ENCODE data around the gene SURF1.

Gene SURF1

DNA sequence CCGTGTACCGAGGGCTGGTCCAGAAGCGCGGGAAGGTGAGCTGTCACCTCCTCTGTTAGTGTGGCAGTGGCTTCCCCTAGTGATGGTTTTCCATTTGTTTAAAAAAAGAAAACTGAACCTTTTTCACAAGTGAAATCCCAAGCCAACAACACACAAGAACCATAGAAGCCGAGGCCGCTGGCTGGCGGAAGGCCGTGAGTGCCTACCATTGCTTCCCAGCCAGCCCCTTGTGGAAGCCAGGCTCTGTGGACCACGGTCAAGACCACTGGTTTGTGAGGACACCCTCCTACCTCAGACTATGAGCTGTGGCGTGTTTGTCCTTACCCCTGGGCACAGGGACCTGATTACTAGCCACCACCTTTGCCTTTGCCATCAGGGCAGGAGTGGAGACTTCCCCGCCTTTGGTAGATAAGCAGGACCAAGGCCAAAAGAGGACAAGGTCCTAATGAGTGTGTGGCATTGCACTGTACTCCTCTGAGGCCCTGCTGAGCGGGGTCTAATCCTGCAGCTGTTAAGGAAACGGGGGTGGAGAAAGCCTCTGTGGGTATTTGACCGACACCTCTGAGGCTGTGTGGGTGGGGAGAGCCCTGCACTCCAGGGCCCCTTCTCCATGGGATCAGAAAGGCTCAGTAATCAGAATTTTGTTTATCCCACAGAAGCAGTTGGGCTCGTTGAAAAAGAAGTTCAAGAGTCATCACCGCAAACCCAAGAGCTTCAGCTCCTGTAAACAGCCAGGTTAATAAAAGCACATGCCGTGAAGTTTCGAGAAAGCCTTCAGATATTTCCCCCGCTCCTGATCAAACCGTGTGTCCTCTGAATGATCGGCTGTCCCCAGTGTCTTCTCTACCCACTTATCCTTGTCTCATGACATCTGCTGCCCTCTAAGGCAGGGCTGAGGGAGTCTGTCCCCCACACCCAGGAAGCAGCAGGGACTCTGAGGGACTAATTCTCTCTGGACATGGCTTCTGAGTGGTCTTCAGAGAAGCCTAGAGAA is 4.4 kb upstream of the SURF1 start:
- no peak for DNase-seq

DNA sequence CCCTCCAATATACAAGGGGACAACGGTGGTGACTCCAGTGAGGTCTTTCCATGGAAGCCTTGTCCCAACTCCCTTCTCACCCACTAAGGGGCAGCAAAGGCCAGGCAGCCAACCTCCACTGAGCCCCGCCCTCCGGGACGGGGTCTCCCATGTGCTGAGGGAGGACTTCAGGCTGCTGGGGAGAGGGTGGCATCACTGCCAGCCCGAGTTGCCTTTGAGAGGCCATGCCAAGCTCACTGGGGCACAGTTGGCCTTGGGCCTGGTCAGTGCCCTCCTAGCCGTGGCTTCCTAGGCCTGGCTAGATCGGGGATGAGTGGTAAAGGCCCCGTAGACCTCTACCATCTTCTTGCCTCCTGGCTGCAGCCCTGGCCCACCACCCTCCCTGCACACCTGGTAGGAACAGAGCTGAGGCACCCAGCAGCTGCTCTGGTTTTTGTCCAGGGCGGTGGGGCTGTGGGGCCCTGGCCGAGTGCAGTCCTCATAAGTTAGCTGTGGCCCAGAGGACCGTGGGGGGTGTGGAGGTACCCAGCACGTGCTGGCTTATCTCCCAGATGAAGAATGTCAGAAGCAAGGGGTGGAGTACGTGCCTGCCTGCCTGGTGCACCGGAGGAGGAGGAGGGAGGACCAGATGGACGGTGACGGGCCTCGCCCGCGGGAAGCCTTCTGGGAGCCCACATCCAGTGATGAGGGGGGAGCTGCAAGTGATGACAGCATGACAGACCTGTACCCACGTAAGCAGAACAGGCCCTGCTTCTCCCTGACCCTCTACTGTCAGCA is 3.3 kb upstream of the SURF1 start:
- peak; percentile 37 for DNase-seq

DNA sequence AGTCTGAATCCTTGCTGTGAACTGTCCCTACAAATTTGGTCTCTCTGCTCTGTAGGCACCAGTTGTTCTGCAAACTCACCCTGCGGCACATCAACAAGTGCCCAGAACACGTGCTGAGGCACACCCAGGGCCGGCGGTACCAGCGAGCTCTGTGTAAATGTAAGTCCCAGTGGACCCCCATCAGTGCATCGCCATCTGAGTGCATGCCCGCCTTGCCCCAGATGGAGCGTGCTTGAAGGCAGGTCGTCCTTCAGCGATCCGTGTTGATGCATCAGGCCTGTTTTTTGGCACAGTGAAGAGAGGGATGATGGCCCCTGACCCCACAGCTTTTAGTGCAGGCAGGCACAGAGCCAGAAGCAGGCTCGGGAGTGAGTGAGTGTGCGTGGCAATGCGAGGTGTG is 1.4 kb upstream of the SURF1 start:
- no peak for DNase-seq

DNA sequence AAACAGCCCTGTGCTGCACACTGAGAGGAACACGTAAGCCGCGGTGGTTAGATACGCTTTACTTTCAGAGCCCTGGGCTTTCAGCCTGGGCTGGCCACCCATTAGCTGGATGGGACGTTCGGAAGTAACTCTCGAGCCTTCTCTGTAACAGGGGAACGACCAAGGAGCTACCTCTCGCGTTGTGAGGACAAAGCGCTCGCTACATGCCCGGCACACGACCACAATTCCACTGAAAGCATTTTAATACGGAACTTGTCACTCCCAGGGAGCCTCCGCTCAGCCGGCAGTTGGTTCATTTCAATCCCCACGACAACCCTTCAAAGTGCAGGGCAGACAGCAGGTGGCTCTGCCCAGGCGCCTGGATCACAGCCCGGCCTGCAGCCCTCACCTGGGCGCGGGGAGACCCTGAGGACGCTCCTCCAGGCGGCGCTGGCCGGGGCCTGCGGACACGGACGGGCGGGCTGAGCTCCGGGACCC is 368 bp downstream of the SURF1 start:
- no peak for DNase-seq

DNA sequence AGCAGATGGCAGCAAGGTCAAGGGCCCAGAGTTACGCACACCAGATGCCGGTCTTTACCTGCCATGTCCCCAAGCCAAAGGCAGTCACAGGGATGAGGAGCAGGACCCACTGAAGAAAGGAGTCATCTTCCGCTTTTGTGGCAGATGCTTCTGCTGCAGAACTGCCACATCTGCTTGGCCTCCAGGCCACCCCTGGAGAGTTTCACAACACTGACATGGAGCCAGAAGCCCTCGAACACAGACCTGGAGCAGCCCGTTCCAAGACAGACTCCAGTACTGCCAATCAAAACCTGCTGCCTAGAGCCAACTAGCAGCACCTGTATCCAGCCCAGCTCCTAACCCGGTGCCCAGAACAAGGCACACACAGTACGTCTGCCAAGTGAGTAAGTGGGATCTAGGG is 1.5 kb downstream of the SURF1 start:
- DNase-seq, result no peak

DNA sequence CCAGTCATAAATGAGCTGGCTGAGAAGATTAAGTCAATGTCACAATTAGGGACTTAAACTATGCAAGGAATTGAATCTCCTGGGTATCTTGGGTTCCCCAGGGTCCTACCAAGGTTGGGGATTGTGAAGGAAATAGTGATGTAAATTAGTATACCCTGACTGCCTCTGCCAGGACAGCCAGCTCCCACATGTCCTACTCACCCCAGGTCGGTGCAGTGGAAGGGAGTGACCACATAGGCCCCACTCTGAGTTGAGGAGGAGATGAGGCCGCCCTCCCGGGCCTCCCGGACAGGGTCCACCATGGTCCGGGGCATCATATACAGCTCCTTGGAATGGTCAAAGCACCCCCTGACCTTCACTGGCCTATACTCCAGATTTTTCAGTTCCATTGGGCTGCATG is 2.7 kb downstream of the SURF1 start:
- DNase-seq, result no peak

DNA sequence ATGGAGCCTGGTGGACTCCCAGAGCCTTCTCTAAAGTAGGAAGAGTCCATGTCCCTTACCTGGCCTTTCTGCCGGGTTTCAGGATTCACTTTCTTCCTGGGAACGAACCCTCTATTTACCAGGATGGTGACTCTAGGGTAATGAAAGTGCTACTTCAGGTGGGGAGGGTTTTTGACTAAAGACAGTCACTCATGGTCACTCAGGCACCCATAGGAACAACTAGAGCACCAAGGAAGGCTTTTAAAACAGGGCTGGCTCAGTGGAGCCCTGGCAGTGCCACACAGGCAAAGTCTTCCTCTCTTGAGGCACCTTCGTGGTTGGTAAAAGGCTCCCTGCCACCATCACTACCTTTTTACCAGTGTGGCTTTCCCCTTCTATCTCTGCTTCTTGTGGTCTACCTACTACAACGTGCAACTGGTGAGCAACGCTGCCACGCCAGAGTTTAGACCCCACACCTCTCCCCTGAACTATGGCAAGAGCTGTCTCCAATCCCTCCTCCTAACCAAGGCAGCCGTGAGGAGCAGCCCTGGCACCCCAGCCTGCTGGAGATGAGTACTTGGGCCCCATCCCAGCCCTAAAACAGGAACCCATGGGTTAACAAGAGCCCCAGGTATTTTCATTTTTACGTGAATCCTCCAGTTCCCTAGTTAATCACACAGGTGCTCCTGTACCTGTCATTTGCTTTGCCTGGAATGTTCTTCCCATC is 3.5 kb downstream of the SURF1 start:
- DNase-seq, result no peak

DNA sequence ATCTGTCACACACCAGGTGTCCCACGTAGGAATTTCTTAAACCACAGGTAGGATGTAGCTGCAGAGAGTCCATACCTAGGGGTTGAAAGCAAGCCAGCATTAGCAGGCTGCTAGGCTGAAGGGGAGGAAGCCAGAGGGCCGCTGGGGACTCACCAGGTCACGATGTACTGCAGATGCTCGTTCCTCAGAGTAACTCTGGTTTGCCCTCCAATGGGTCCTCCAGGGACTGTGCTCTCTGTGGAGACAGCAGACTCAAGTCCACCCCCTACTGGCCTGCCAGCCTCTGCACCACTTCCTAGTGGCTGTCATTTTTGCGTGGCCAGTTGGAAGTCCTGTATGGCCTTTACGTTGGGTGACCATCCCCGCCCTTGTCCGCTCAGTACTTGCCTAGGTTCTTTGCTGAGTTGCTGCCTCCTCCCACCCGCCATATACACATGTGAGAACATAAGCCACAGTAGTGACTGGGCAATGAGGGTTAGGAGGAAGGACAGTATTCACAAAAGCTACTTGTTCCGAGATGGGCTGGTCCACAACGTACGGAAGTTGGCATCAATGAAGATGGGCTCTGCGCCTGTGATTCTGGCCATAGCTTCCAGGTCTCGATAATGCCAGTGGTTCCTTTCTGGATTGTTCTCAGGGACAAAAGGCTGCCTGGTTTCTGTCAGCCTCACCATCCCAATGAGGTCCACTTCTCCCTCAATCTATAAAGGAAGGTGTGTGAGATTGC is 4.2 kb downstream of the SURF1 start:
- DNase-seq, result peak; percentile 43

DNA sequence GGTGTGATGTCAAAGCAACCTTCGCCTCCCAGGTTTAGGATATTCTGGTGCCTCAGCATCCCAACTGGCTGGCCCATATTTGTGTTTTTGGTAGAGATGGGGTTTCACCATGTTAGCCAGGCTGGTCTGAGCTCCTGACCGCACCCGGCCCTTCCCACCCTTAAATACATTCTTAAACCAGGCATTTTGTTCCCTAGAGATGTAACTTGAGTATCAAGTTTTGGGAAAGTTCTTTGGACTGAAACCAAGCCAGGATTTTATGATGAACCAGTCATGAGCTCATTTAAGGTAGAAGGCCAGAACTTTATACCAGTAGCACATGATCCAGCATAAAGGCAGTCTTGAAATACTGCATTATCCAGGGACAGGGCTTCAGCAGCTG is 4.8 kb downstream of the SURF1 start:
- no peak for DNase-seq

DNA sequence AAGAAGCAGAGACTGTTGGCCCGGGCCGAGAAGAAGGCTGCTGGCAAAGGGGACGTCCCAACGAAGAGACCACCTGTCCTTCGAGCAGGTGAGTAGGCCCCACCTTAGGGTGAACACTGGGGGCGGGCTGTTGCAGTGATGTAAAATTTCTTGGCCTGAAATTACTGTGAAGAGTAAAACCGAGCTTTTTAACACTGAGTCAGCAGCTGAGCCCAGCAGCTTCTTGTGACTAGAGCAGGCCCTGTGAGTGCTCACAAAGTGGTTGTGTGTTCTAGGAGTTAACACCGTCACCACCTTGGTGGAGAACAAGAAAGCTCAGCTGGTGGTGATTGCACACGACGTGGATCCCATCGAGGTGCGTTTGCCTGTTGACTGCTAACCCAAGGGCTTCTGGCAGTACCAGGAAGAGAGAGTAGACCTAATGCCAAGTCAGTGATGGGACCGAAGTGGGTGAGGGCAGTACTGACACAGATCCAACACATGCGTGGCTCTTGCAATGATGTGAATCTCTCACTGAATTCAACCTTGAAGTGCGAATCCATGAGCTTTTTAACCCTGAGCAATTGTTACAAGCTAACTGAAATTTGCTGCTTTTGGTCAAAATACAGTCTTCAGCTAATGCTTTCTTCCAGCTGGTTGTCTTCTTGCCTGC is 6.2 kb downstream of the SURF1 start:
- DNase-seq, result no peak

DNA sequence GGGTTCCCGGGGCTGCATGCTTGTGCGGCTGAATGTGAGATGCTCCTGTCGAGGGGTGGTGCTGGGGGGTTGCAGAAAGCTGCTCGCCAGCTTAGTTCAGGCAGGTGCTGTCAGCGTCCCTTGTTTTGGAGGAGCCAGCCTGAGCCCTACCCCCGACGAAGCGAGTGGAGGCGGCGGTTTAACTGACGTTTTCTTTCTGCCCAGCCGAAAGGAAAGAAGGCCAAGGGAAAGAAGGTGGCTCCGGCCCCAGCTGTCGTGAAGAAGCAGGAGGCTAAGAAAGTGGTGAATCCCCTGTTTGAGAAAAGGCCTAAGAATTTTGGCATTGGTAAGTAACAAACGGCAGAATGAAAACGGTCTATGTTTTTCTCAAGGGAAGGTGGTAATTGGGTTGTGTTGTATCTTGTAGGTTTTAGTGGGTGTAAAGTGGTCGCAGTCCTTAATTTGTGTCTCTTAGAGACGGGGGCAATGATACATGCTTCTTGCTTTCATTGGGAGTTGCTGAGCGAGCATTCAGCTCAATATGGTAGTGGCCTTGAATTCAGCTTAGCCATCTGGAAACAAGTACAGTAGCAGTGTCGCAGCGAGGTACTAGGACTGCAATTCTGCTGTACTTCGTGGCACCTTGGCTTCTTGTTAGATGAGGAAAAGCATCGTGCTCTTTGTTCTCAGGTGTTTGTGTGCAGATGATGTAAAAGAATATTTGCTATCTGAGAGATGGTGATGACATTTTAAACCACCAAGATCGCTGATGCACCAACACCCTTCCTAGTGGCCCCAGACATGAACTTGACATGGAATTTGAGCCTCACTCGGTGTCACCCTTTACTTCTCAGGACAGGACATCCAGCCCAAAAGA is 7.3 kb downstream of the SURF1 start:
- DNase-seq, result no peak

DNA sequence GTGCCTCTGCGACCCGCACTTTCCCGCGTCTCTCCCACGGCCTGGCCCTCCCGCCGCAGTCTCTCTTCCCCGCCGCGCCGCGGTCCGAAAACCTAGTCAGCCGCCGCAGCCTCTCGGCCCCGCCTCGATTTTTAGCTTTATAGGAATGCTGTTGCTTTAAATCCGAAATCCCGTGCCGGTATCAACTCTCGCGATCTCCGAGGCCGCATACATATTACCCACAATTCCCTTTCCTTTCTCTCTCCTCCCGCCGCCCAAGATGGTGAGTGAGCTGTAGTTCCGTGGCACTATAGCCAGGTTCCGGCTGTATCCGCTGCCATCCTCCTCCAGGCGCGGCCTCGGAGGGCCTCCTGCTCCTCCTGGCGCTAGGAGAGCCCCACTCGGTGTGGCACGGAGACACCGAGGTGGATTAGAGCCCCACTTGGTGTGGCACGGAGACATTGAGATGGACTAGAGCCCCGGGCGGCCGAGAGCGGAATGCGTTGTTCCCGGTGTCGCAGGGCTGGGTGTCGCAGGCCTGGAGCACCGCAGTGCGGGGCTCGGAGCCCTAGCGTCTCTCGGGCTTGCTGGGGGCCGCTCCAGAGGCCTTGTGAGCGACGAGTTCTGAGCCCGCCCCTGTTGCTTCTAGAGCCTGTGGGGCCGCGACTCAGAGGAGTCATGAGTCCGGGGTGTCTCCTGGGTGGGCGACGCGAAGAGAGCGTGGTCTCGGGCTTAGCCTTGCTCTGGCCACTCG is 8.1 kb downstream of the SURF1 start, which contains the start of the genes MED22 and RPL7A:
Gene MED22 (minus strand): TSS at position 147 of the 733 bp plus-strand sequence. CDS start 1,469 bp downstream, outside the sequence.
Gene RPL7A (plus strand): TSS at position 234 of the 733 bp plus-strand sequence. CDS start 26 bp downstream, at position 260.
- DNase-seq, result peak; percentile 91

DNA sequence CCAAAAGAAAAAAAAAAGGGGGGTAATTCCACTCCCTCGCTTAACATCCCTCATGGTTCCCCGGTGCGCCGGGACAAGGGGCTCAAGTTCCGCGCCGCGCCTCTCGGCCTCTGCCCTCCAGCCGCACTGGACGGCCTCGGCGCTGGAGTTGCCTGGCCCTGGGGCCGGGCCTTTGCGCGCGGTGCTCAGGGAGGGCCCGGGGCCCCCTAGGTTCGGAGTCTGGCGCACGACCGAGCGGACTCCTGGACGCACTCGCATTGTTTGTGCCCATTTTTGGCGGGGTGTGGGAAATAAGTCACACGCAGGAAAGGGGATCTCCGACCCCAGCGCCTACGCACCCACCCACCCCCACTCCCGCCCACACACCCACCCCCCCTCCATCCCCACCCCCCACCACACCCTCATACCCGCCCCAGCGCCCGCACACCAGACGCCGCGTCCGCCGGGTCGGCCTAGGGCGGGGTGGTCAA is 8.7 kb downstream of the SURF1 start:
- no peak for DNase-seq

DNA sequence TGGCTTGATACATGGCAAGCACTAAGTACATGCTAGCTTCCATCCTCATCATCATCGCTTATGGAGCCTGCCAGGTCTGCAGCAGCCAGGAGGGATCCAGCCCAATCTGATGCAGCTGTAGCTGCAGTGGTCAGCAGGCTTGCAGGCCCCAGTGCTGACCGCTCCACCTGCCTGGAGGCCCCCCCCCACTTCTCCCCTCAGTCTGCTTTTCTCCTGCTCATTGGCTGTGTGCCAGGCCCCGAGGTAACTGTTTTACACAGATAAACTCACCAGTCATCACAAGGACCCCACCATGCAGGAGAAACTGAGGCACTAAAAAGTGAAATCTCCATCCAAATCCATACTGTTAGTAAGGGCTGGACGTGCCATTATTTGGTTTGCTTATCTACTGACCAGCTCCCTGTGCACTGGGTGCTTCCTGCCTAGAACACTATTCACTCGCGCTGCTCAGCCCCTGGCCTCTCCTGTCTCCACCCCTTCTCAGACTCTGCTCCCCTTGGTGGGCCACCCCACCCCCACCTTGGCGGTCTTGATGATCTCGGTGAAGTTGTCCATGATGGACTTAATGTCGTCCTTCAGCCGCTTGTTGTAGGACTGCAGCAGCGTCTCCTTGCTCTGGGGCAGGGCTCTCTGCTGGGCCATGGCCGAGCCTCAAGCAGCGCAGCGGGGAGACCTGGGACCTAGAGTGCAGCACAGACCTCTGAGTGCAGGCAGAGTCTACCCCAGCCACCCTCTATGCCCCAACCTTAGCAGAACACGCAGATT is 10.1 kb downstream of the SURF1 start:
- no peak for DNase-seq

DNA sequence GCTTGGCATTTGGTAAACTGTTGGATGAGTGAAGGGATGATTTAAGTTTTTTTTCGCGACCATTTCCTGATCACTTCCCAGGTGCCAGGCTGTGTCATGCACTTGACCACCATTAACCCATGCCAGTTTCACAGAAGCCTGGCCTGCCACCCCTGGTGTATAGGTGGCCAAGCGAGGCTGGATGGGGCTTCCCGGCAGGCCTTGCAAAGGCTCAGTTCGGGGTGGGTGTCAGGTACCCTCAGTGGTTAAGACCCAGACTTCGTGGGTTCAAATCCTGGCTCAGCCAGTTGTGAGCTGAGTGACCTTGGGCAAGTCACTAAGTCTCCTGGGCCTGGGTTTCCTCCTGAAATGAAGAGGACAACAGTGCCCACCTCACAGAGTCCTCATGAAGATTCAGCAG is 10.7 kb downstream of the SURF1 start:
- DNase-seq, result no peak

DNA sequence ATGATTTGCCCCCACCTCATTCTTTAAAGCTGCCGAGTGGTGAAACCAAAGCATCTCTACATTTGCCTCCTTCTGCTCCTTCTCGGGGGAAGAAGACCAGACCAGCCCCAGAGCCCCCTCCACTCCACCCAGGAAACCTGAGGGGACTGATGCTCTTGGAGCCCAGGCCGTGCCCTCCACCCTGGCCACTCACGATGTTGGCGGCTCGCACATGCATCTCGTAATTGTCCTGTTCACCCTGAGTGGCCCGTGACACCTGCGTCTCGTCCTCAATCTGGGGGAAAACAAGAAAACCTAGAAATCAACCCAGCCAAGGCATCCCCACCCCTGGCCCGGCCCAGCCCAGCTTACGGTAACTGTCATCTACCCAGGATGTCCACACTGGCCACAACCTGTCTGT is 11.3 kb downstream of the SURF1 start:
- DNase-seq, result no peak

DNA sequence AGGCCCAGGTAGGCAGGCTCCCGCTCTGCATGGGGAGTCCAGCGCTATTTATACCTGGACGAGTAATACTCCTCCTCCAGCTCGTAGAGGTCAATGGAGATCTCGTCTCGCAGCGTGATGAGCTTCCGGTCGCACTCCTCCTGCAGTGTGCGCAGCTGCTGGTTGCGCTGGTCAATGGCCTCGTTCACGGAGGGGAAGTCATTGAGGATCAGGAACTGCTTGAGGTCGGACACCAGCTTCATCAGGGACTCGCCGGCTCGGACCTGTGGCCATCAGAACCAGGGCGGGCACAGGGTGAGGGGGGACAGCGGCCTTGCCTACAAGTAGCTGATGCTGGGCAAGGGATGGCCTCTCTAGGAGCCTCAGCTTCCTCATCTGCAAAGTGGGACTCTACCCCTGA is 12.2 kb downstream of the SURF1 start:
- DNase-seq, result no peak

DNA sequence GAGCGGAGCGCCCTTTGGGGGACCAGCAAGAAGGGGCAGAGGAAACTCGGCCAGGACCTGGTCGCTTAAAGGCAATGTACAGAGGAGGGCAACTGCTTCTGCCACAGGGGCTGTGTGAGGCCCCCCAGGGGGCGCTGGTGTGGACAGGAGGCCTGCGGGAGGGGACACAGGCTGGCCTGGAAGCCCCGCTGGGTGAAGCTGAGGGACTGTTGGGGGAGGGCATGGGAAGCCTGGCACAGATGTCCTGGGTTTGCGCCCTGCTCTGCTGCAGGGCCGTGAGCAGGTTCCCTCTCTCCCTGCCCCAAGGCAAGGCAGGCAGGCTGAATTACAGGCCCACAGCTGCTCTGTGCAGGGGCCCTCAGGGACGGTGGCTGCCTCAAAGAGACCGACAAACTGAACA is 13.7 kb downstream of the SURF1 start:
- DNase-seq, result no peak

DNA sequence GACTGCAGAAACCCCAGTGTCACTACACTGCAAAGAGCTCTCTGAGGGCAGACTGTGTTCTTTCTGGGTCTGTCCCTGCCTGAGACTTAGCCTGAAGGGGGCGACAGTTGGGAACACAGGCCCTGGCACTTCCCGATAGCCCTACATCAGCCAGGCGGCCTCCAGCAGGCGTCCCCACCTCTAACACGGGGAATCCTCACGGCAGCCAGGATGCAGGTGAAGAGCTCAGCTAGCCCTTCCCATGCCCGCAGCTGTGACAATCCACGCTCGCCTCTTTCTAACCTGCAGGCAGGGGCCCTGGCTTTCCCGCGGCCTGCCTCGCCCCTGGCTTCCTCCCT is 14.2 kb downstream of the SURF1 start:
- DNase-seq, result no peak
